ENCODE measurements around the gene GRIN2A. TPM values are rescaled to one million over a fixed set of nuclear protein-coding genes. Genes with fewer than 3 reads are reported as not detected.

GRIN2A gene
- polyA plus RNA-seq, 1 donor (not counting 4 experiments of a cell fraction or from before 2014, with no cell fraction given) = 0.01 TPM

DNA sequence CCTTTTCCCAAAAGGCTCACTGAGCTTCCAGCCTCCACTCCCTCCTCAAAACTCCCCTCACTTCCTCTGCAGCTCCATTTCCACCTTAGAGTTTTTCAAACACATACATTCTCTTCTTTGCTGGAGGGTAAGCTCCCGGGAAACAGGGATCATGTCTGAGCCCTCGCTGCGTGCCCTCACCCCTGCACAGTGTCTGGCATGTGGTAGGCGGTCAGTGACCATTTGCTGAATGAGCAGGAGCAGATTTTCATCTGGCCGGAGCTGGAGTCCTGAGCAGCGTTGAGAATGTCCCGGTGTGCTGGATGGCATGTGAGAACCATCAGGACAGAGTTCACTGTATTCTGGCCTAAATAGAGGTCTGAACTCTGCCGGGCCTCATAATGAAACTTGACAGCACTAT, 274.5 kb downstream of the GRIN2A start:
- Histone ChIP-seq H3K27ac (ENCODE audit: control insufficient read depth, insufficient read depth, low read length) (no peak overlapping the region), H3K9me3 (ENCODE audit: control insufficient read depth, low read depth, low read length) (no peaks in the 10 kb centered on the region), H3K9ac (ENCODE audit: control insufficient read depth, extremely low read depth, insufficient read depth, low read length) (no peak overlapping the region), H3K36me3 (ENCODE audit: control insufficient read depth in 2 of 2, extremely low read depth in 1 of 2, insufficient read depth in 2 of 2, low read length in 2 of 2) (no peaks in the 10 kb centered on the region), H3K4me2 (ENCODE audit: control insufficient read depth, extremely low read depth, insufficient read depth, low read depth, low read length) (no peak overlapping the region), H3K9me1 (ENCODE audit: control insufficient read depth, extremely low read depth, insufficient read depth, low read length) (no peaks in the 10 kb centered on the region), H2AFZ (ENCODE audit: control insufficient read depth, low read length) (no peak overlapping the region), H3K4me3 (ENCODE audit: control insufficient read depth in 2 of 3, extremely low read depth in 1 of 3, insufficient read depth in 2 of 3, low read depth in 1 of 3, low read length in 3 of 3) (no peak overlapping the region), H3K4me1 (ENCODE audit: control insufficient read depth, extremely low read depth, insufficient read depth, low read length) (no peaks in the 10 kb centered on the region), H3K79me2 (ENCODE audit: control insufficient read depth, insufficient read depth, low read length) (no peaks in the 10 kb centered on the region), H3K27me3 (ENCODE audit: control insufficient read depth, extremely low read depth, insufficient read depth, low read length) (no peaks in the 10 kb centered on the region), H4K20me1 (ENCODE audit: control insufficient read depth, extremely low read depth, insufficient read depth, low read length) (no peaks in the 10 kb centered on the region)
- dilution Hi-C loops (cut with MboI; ENCODE audit: extremely low pct_ligation_motif_present, low sequenced_read_pairs) = no loop called here
- DNase-seq (ENCODE audit: low read depth, low spot score) = no peak
- TF ChIP-seq EZH2 (IDR thresholded peaks at IDR 0.05; ENCODE audit: low read length) = no peak
- TF ChIP-seq, protein P1, sequence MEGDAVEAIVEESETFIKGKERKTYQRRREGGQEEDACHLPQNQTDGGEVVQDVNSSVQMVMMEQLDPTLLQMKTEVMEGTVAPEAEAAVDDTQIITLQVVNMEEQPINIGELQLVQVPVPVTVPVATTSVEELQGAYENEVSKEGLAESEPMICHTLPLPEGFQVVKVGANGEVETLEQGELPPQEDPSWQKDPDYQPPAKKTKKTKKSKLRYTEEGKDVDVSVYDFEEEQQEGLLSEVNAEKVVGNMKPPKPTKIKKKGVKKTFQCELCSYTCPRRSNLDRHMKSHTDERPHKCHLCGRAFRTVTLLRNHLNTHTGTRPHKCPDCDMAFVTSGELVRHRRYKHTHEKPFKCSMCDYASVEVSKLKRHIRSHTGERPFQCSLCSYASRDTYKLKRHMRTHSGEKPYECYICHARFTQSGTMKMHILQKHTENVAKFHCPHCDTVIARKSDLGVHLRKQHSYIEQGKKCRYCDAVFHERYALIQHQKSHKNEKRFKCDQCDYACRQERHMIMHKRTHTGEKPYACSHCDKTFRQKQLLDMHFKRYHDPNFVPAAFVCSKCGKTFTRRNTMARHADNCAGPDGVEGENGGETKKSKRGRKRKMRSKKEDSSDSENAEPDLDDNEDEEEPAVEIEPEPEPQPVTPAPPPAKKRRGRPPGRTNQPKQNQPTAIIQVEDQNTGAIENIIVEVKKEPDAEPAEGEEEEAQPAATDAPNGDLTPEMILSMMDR (optimal IDR thresholded peaks at IDR 0.05 in 1 of 3, IDR thresholded peaks at IDR 0.05 in 1 of 3, conservative IDR thresholded peaks at IDR 0.05 in 1 of 3; ENCODE audit: extremely low read depth in 1 of 3, insufficient read depth in 2 of 3, low read length in 3 of 3) = no peak
- FAIRE-seq = no peak

DNA sequence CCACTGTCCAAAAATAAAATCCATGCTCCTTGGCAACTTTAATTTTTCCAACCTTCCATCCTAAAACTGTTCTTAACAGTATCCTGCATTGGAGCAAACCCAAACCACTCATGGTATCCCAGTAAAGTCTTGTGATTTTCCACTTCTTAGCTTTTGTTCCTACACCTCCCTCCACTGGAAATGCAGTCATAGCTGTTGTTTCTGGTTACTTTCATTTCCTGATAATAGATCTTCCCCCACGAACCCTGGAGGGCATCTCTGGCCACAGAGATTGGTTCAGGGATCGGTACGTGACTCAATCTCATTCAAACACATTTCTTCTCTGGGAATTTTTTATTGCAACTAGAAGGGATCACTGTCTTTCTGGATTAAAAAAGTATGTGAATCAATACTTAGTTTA, 276.0 kb downstream of the GRIN2A start:
- Histone ChIP-seq H3K9me1 (ENCODE audit: control insufficient read depth, extremely low read depth, insufficient read depth, low read length) (no peaks in the 10 kb centered on the region), H3K27me3 (ENCODE audit: control insufficient read depth, extremely low read depth, insufficient read depth, low read length) (no peaks in the 10 kb centered on the region), H3K79me2 (ENCODE audit: control insufficient read depth, insufficient read depth, low read length) (no peaks in the 10 kb centered on the region), H3K4me1 (ENCODE audit: control insufficient read depth, extremely low read depth, insufficient read depth, low read length) (no peaks in the 10 kb centered on the region), H3K9me3 (ENCODE audit: control insufficient read depth, low read depth, low read length) (no peaks in the 10 kb centered on the region), H2AFZ (ENCODE audit: control insufficient read depth, low read length) (no peak overlapping the region), H3K9ac (ENCODE audit: control insufficient read depth, extremely low read depth, insufficient read depth, low read length) (no peak overlapping the region), H3K27ac (ENCODE audit: control insufficient read depth, insufficient read depth, low read length) (no peak overlapping the region), H3K4me3 (ENCODE audit: control insufficient read depth in 2 of 3, extremely low read depth in 1 of 3, insufficient read depth in 2 of 3, low read depth in 1 of 3, low read length in 3 of 3) (no peak overlapping the region), H3K4me2 (ENCODE audit: control insufficient read depth, extremely low read depth, insufficient read depth, low read depth, low read length) (no peak overlapping the region), H4K20me1 (ENCODE audit: control insufficient read depth, extremely low read depth, insufficient read depth, low read length) (no peaks in the 10 kb centered on the region), H3K36me3 (ENCODE audit: control insufficient read depth in 2 of 2, extremely low read depth in 1 of 2, insufficient read depth in 2 of 2, low read length in 2 of 2) (no peaks in the 10 kb centered on the region)
- TF ChIP-seq, protein P1 (optimal IDR thresholded peaks at IDR 0.05 in 1 of 3, IDR thresholded peaks at IDR 0.05 in 1 of 3, conservative IDR thresholded peaks at IDR 0.05 in 1 of 3; ENCODE audit: extremely low read depth in 1 of 3, insufficient read depth in 2 of 3, low read length in 3 of 3) = no peak
- FAIRE-seq (no peak), DNase-seq (ENCODE audit: low read depth, low spot score) (no peak)
- dilution Hi-C loops (cut with MboI; ENCODE audit: extremely low pct_ligation_motif_present, low sequenced_read_pairs) = no loop called here

Measured in keratinocyte (primary cell).